ENCODE data around the gene UBE2D2.

The UBE2D2 gene

DNA sequence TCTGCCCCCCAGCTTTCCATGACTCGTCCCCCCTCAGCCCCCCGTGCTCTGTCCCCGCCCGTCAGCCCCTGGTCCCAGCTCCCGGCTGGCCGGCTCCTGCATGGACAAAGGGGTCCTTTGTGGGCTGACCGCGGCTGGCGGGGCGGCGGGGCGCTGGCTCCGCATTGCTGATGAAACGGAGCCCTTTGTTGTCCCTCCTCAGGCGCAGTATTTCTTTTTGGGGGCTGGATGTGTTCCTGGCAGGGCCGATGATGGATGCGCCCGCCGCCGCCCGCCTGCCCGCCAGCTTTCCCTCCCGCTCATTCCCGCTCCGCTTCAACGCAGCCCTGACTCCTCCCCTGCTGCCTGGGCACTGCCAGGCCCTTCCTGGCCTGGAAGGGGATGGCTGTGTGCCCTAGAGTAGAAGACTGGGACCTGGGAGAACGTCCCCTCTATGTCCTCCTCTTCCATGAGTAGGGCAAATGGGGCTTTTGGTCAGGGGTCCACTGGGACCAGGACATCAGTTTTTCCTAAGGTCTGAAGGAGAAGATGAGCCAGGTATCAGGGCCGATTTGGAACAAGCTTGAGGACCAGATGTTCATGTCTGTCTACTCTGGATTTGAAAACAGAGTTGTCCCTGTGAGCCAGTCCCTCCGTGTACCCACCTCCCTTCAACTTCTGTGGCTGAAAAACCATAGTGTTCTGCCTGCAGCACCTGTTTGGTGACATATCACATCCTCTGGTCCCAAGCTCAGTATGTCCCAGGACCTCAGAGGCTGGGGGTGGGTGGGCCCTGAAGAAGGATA lies 116.0 kb downstream of the UBE2D2 start:
- DNase-seq = no peak
